Neural crest cell (in vitro differentiated cells): ENCODE results near the gene CNGA1. TPM values are rescaled to one million over a fixed set of nuclear protein-coding genes. Genes with fewer than 3 reads are reported as not detected.

ENCODE experiments used
- DNase-seq: peaks from one replicate; pipeline ENCODE4 v3.0.0; 2021; ENCODE audit warnings: low read depth, mixed read lengths, low spot score
- H3K27ac Mint-ChIP-seq: one replicate; pipeline ENCODE4 v1.8.0; 2021; ENCODE audit warnings: mild to moderate bottlenecking, mixed read lengths; ENCODE audit not compliant: unreplicated experiment
- H3K27me3 Mint-ChIP-seq: 2 replicates; pipeline ENCODE4 v1.8.0; 2021; ENCODE audit warnings: low read depth, mild to moderate bottlenecking, mixed read lengths
- H3K36me3 Mint-ChIP-seq: 2 replicates; pipeline ENCODE4 v1.8.0; 2021; ENCODE audit warnings: low read depth, mild to moderate bottlenecking, mixed read lengths
- H3K4me1 Mint-ChIP-seq: 2 replicates; pipeline ENCODE4 v1.8.0; 2021; ENCODE audit warnings: mixed read lengths
- H3K4me3 Mint-ChIP-seq: one replicate; pipeline ENCODE4 v1.8.0; 2021; ENCODE audit warnings: mild to moderate bottlenecking, mixed read lengths
- H3K9me3 Mint-ChIP-seq: 2 replicates; pipeline ENCODE4 v1.8.0; 2021; ENCODE audit warnings: mixed read lengths
- total RNA-seq: library from RNA; stranded (reverse); gene quantifications from 2 replicates; pipeline ENCODE4 v1.2.1, GENCODE V29; 2021
- TF ChIP-seq, protein P1 (sequence below): fragments of 200-600 bp; sonication (generic); conservative IDR thresholded peaks from 2 replicates; pipeline ENCODE4 v1.5.0; 2021; ENCODE audit warnings: antibody characterized with exemption, mild to moderate bottlenecking

Gene CNGA1
- total RNA-seq, 1 donor from 2014 or later, result not detected

DNA sequence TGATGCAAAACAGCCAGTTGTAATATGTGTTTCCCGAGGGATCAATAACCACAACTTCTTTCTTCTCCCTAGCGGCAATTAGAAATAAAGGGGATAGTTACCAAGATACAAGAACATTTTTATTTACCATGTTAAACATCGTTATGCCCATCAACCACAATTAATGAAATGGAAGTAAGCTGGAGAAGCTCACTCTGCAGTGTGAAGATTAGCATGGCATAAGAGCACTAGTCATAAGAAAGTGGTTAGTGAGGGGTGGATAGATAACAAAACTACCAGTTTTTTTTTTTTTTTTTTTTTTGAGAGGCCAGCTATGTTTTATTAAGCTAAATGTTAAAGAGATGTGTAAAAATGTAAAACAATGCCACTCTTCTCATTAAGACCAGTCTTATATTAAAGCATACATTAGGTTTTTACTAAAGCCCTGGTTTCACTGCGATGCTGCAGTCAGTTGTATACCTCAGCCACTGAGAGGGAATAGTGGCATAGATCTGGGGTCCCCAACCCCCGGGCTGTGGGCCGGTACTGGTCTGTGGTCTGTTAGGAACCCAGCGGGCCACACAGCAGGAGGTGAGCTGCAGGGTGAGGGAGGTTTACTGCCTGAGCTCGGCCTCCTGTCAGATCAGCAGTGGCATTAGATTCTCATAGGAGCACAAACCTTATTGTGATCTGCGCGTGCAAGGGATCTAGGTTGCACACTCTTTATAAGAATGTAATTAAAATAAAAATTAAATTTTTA is 74.2 kb downstream of the CNGA1 start:
- no peaks in the 10 kb centered on the region for H3K36me3 Mint-ChIP-seq
- no peak for DNase-seq
- H3K27me3 Mint-ChIP-seq, result no peaks in the 10 kb centered on the region
- no peak overlapping the region for H3K4me3 Mint-ChIP-seq
- TF ChIP-seq, protein P1, sequence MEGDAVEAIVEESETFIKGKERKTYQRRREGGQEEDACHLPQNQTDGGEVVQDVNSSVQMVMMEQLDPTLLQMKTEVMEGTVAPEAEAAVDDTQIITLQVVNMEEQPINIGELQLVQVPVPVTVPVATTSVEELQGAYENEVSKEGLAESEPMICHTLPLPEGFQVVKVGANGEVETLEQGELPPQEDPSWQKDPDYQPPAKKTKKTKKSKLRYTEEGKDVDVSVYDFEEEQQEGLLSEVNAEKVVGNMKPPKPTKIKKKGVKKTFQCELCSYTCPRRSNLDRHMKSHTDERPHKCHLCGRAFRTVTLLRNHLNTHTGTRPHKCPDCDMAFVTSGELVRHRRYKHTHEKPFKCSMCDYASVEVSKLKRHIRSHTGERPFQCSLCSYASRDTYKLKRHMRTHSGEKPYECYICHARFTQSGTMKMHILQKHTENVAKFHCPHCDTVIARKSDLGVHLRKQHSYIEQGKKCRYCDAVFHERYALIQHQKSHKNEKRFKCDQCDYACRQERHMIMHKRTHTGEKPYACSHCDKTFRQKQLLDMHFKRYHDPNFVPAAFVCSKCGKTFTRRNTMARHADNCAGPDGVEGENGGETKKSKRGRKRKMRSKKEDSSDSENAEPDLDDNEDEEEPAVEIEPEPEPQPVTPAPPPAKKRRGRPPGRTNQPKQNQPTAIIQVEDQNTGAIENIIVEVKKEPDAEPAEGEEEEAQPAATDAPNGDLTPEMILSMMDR, result no peak
- H3K9me3 Mint-ChIP-seq, result no peaks in the 10 kb centered on the region
- no peaks in the 10 kb centered on the region for H3K4me1 Mint-ChIP-seq
- H3K27ac Mint-ChIP-seq, result no peak overlapping the region

DNA sequence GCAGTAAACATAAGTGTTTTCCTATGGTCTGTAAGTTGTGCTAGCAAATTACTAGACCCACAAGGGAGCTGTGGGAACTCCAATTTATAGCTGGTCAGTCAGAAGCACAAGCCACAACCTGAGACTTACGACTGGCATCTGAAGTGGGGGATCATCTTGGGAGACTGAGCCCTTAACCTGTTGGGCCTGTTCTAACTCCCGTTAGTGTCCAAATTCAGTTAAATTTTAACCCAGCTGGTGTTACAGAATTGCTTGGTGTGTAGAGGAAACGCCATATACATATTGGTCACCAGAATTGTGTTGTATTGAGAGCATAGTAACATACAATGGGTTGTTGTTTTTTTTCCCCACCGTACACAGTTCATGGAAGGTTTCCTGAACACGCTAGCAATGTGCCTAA is 77.0 kb downstream of the CNGA1 start:
- H3K4me3 Mint-ChIP-seq, result no peak overlapping the region
- no peaks in the 10 kb centered on the region for H3K36me3 Mint-ChIP-seq
- peaks cover 7% of the 10 kb centered on the region for H3K27me3 Mint-ChIP-seq

DNA sequence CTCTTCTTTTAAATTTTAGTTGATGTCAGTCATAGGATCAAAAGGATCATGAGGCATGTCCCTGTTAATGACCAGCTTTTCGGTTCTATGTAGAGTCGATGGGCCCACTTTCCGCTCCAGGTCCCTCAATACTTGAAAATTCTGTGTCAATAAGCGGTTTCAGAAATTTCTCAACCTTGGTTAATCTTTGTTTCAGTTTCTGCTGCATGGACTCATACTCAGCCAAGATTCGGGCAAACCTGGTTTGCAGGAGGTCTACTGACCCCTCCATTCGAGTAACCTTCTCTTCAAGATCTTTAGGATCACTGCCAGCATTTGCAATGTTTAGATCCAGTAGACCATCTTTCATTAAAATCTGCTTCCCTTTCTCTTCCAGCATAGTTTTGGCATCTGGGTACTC is 80.1 kb downstream of the CNGA1 start:
- no peak for DNase-seq
- Mint-ChIP-seq H3K36me3 (no peaks in the 10 kb centered on the region), H3K9me3 (no peaks in the 10 kb centered on the region), H3K4me1 (no peaks in the 10 kb centered on the region), H3K27me3 (peaks cover 10% of the 10 kb centered on the region), H3K4me3 (no peak overlapping the region), H3K27ac (no peak overlapping the region)
- TF ChIP-seq, protein P1, result no peak

More for the DNA sequence above, 77.0 kb downstream of the CNGA1 start:
- DNase-seq, result no peak
- Mint-ChIP-seq H3K9me3 (no peaks in the 10 kb centered on the region), H3K4me1 (no peaks in the 10 kb centered on the region), H3K27ac (no peak overlapping the region)
- TF ChIP-seq, protein P1, result no peak

DNA sequence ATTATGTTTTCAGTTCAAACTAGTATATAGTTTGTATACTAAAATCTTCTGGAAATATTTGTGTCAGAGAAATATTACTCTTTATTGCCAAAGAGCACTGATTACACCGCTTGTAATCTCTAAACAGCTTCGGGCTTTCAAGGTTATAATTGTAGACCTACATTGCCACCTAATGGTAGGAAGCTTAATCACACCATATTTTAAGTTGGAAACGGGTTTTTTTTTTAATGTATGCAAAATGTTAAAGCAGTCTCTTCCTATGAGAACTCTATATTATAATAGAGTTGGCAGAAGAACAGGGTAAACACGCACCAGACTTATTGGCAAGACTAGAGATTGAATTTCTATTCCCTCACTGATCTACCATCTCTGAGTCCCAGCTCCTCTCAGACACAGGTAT is 82.6 kb downstream of the CNGA1 start:
- H3K4me1 Mint-ChIP-seq, result no peaks in the 10 kb centered on the region
- no peak overlapping the region for H3K27ac Mint-ChIP-seq
- TF ChIP-seq, protein P1, result peak; percentile 79
- no peaks in the 10 kb centered on the region for H3K9me3 Mint-ChIP-seq
- DNase-seq, result no peak
- H3K27me3 Mint-ChIP-seq, result peaks cover 11% of the 10 kb centered on the region
- H3K4me3 Mint-ChIP-seq, result no peak overlapping the region
- no peaks in the 10 kb centered on the region for H3K36me3 Mint-ChIP-seq

DNA sequence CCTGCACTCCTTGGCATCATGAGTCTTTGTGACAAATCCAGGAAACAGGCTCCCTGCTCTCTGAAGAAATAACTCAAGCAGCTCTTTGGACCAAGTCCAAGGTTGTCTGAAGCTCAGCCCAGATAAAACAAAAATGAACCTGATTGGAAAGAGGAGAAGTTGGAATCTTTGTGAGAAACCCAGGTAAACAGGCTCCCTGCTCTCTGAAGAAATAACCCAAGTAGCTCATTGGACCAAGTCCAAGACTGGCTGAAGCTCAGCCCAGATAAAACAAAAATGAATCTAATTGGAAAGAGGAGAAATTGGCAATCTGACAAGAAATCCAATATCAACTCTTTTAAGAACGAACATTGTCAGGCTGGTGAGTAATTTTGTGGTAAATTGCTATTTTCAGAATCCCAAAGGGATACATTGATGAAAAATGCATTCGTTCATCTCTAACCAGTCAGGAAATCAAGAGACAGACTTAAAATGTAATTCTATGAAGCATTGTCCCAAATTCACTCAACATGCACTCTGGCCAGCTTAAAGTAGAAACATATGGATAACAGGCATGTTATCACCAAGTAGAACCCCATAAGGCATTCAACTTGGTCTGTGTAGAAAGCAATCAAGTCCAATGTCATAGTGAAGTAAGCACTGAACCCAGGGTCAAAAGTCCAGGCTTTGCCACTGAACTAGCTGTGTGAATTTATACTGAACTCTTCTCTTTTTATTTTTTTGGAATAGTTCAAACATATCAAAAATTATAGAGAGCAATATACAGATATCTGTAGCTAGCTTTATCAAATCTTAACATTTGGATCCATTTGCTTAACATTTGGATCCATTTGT is 85.3 kb downstream of the CNGA1 start:
- Mint-ChIP-seq H3K27me3 (peaks cover 27% of the 10 kb centered on the region), H3K9me3 (no peaks in the 10 kb centered on the region), H3K4me3 (no peak overlapping the region), H3K36me3 (no peaks in the 10 kb centered on the region), H3K4me1 (peaks cover 6% of the 10 kb centered on the region), H3K27ac (no peak overlapping the region)
- TF ChIP-seq, protein P1, result no peak
- DNase-seq, result no peak
